Epidermal melanocyte (primary cell): ENCODE data around the gene NXN.
"Not testable (repeated sequence)": the region's sequence is repeated elsewhere in the genome, so short reads cannot be mapped to it uniquely, and the experiment has no call there.

Experiments used
- DNase-seq: peaks from one replicate; pipeline ENCODE4 v3.0.0; 2011; ENCODE audit warnings: low spot score; ENCODE audit not compliant: insufficient read length

Gene NXN

GRCh38 chr17:892958-893357, 86.6 kb downstream of the NXN start:
- no peak for DNase-seq

GRCh38 chr17:888998-889441, 90.6 kb downstream of the NXN start:
- no peak for DNase-seq

GRCh38 chr17:887551-888209, 91.9 kb downstream of the NXN start:
- DNase-seq = no peak

- DNase-seq = no peak
These were observed 93.5 kb downstream of the NXN start for GRCh38 chr17:885971-886571.

GRCh38 chr17:883586-883962, 96.0 kb downstream of the NXN start:
- no peak for DNase-seq

GRCh38 chr17:882827-883585, 96.6 kb downstream of the NXN start:
- peak; percentile 89 for DNase-seq

- no peak for DNase-seq
These were observed 97.8 kb downstream of the NXN start for GRCh38 chr17:881778-882177.

GRCh38 chr17:880443-881269, 98.9 kb downstream of the NXN start:
- DNase-seq = no peak

GRCh38 chr17:879546-880442, 99.8 kb downstream of the NXN start:
- DNase-seq = peak; percentile 40

- DNase-seq = no peak
These were observed 101.9 kb downstream of the NXN start for GRCh38 chr17:877630-878029.

GRCh38 chr17:876272-876671, 103.3 kb downstream of the NXN start:
- DNase-seq = no peak

- DNase-seq = not testable (repeated sequence)
These were observed 105.0 kb downstream of the NXN start for GRCh38 chr17:874590-874989.

GRCh38 chr17:872855-873254, 106.7 kb downstream of the NXN start:
- DNase-seq = no peak

GRCh38 chr17:871751-872519, 107.6 kb downstream of the NXN start:
- DNase-seq = no peak

- no peak for DNase-seq
These were observed 109.7 kb downstream of the NXN start for GRCh38 chr17:869567-870525.

GRCh38 chr17:869086-869485, 110.5 kb downstream of the NXN start:
- no peak for DNase-seq

GRCh38 chr17:867896-868489, 111.6 kb downstream of the NXN start:
- no peak for DNase-seq

- not testable (repeated sequence) for DNase-seq
These were observed 112.3 kb downstream of the NXN start for GRCh38 chr17:867238-867637.
